Right ventricle myocardium inferior (tissue), 1 donor: Measurements from ENCODE around the gene TMEM190. TPM values are rescaled to one million over a fixed set of nuclear protein-coding genes. Genes with fewer than 3 reads are reported as not detected.

Experiments
- ATAC-seq: fragments of 200-7000 bp; cut with Tn5 transposase; one replicate; pipeline ENCODE4 v1.9.1; 2020; ENCODE audit warnings: mild to moderate bottlenecking, moderate library complexity
- DNase-seq: peaks from one replicate; pipeline ENCODE4 v3.0.0; 2021; ENCODE audit errors: missing footprints
- intact Hi-C: fragments of 100-400 bp; cut with DNase I; formaldehyde crosslinking; loops from one replicate; pipeline ENCODE4 v1.11.0; 2022
- total RNA-seq: library from RNA; stranded (reverse); fragmentation: NEBNext Ultra II Directional; extraction: Animal tissue kit (Norgen Biotek cat#: 25700); gene quantifications from one replicate; pipeline ENCODE4 v1.2.1, GENCODE V29; 2021
- donor health status: DM: no; HTN: yes; CAD: no; lungs with severe emphysema.

The TMEM190 gene
- total RNA-seq, 1 donor from 2014 or later = not detected

- ATAC-seq = no peak
- intact Hi-C loops = no loop called here
- no peak for DNase-seq
Measured at GRCh38 chr19:55368106-55368505, 8.5 kb upstream of the TMEM190 start.

- ATAC-seq (no peak), DNase-seq (no peak)
- intact Hi-C loops = no loop called here
Measured at GRCh38 chr19:55368701-55369563, 7.7 kb upstream of the TMEM190 start.

DNA sequence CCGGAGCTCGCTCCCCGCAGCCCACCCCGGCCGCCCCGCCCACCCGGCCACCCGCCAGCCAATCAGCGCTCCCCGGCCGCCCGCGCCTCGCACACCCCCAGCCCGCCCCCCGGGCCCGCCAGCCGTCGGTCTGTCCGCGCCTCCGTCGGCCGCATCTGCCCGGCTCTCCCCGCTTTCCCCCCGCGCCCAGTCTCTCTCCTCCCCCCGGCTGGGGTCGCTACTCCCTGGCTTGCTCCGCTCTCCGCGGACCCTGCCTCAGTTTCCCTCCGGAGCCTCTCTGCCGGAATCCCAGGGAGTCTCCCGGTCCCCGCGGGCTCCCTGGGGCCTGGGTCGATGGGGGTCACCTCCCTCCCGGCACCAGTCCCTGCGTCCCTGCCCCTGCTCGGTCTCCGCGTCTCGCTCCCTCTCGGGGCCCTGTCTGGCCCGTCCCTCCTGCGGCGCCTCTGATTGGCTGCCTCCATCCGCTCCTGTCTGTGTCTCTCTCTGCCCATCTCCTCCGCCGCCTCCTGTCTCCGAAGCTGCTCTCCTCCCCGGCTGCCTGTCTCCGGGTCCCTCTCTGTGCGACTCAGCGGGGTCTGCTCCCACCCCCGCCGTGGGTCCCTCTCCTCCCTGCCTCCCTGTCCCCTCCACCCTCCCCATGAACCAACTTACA lies 6.8 kb upstream of the TMEM190 start:
- ATAC-seq = no peak
- intact Hi-C loops = no loop called here
- no peak for DNase-seq

GRCh38 chr19:55370305-55370988 lies 6.2 kb upstream of the TMEM190 start, which contains the start of gene IL11:
TSS of gene IL11 (minus strand) at chr19:55370463. CDS start at chr19:55370310, 153 bp downstream.
- intact Hi-C loops = no loop called here
- ATAC-seq (no peak), DNase-seq (no peak)

- DNase-seq = no peak
Measured at GRCh38 chr19:55372316-55373081, 4.1 kb upstream of the TMEM190 start.

DNA sequence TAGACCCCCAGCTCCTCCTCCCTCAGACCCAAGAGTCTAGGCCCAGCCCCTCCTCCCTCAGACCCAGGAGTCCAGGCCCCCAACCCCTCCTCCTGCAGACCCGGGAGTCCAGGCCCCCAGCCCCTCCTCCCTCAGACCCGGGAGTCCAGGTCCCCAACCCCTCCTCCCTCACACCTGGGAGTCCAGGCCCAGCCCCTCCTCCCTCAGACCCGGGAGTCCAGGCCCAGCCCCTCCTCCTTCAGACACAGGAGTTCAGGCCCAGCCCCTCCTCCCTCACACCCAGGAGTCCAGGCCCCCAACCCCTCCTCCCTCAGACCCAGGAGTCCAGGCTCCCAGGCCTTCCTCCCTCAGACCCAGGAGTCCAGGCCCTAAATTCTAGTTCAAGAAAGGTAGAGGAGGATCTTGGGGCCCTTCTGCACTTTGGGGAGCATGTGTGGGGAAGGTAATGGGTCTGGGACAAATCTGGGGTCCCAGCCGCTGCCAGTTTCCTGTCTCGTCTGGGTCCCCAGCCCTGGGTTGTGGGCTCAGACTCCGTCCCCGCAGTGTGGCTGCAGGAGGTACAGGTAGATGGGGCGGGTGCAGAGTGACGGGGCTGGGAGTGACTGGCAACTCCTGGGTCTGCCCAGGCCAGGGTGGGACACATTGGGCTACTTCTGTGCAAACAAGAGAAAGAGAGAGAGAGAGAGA lies 3.2 kb upstream of the TMEM190 start:
- no peak for ATAC-seq
- intact Hi-C loops = no loop called here
- DNase-seq = no peak

More at GRCh38 chr19:55372316-55373081, 4.1 kb upstream of the TMEM190 start:
- intact Hi-C loops = no loop called here
- no peak for ATAC-seq

DNA sequence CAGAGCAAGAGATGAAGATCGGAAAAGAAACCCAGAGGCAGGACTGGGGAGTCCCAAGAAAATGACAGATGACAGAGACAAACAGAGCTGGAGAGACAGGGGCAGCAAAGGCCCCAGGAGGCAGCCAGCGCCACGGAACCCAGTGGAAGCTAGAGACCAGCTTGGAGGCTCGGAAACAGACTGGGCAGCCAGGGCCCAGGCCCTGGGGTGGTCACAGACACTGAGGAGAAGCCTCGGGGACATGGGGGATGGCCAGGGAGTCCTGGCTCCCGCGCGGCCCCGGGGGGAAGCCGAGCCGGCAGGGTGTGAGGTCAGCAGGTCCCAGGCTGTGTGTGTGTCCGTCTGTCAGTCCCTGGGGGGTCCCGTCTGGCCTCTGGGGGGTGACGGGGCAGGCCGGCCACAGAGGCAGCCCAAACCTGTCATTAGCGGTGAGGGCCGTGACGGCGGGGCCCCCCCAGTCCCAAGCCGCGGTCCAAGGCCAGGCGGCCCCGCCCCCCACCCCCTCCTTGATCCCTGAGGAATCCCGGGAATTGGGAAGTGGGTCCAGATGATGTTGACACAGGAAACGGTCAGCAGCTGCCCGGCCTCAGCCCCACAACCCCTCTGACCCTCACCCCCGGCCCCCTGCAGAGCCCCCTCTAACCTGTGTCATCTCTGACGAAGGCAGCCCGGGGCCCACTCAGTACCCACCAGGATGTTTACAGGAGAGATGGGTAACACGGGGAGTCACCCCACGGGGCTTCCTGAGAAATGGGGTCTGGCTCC lies 2.5 kb upstream of the TMEM190 start:
- intact Hi-C loops = no loop called here
- no peak for ATAC-seq
- no peak for DNase-seq

DNA sequence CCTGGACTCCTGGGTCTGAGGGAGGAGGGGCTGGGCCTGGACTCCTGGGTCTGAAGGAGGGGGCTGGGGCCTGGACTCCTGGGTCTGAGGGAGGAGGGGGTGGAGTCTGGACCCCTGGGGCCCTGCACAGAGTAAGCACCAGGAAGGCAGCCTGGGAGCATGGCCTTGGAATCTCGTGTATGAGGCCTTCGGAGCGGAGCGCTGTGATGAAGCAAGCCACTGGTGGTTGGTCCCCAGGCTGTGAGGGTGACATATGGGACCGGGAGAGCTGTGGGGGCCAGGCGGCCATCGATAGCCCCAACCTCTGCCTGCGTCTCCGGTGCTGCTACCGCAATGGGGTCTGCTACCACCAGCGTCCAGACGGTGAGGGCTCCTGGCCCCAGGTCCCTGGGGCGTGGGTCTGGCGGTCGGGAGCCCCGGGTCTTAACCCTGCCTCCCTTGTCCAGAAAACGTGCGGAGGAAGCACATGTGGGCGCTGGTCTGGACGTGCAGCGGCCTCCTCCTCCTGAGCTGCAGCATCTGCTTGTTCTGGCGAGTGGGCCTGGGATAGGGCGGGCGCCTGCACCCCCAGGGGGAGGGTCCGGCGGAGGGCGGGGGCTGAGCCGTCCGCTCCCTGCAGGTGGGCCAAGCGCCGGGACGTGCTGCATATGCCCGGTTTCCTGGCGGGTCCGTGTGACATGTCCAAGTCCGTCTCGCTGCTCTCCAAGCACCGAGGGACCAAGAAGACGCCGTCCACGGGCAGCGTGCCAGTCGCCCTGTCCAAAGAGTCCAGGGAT lies 918 bp downstream of the TMEM190 start:
- DNase-seq (peak; percentile 78), ATAC-seq (no peak)
- intact Hi-C loops = no loop called here

DNA sequence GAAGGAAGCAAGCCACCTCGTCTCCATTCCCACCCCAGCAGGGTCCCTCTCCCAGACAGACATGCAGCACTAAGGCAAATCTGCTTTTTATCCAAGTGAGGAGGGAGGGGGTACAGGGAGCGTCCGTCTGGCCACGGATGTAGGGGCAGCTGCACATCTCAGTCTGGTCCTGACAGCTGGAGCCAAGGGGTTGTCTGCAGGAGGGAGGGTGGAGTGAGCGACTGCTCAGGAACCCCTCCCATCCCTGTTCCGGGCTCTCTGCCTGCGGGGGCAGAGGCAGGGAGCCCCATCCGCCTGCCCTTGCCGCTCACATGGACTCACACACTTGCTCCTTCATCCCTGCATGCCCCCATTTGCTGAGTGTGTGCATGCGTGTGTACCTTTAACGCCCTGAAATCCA lies 2.5 kb downstream of the TMEM190 start:
- no peak for ATAC-seq
- intact Hi-C loops = no loop called here
- no peak for DNase-seq

GRCh38 chr19:55382013-55382412 lies 5.4 kb downstream of the TMEM190 start:
- ATAC-seq (no peak), DNase-seq (no peak)
- intact Hi-C loops = loop anchor here (10.0 kb wide), 1 partner anchor 223 kb away; the partner anchor contains the start of genes ZNF524 and ZNF865

- intact Hi-C loops = loop anchor here (10.0 kb wide), 1 partner anchor 222 kb away; the partner anchor contains the start of genes ZNF524 and ZNF865
- ATAC-seq (no peak), DNase-seq (no peak)
Measured at GRCh38 chr19:55382522-55383054, 6.0 kb downstream of the TMEM190 start.

- intact Hi-C loops = loop anchor here (2.0 to 10.0 kb wide), 2 partner anchors 83 to 221 kb away; partner anchors contain the start of genes ZNF524 and ZNF865
- ATAC-seq (no peak), DNase-seq (peak; percentile 79)
Measured at GRCh38 chr19:55383279-55384130, 6.9 kb downstream of the TMEM190 start.

DNA sequence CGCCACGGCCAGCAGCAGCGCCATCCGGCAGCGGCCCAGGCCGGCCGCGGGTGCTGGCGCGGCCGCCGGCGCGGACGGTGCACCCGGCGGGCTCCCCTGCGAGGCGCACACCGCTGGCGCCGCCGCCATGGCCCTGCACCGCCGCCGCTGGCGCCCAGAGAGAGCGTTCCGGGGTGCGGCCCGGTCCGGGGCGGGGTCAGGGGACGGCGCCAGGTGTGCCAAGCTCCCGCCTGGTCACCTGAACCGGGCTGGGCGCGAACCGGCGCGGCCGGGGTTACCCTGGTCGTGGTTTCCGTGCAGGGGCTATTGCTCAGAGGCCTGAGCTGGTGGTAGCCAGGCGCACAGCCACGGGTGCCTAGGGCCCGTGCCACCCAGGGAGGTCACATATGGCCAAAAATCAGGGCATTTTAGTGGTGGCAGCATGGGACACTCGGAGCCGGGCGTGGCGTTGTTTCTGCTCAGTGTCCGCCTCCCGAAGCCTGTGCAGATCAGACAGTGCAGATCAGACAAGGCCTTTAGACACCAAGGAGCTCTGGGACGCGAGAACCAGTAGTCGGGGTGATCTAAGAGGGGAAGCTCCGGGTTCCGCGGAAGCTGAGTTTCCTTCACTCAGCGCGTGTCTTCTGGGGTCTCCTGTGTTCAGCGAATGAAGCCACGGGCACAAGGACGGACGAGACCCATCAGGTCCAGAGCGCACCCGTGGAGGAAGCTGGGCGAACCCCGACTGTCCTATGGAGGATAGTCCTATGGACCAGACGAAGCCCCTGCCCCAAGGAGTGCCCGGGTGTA lies 7.7 kb downstream of the TMEM190 start, which contains the start of gene TMEM238:
Gene TMEM238, minus strand, starts transcription at position 162 of the 789 bp plus-strand sequence. Its CDS starts 33 bp downstream, at position 129.
- no peak for DNase-seq
- intact Hi-C loops = loop anchor here (2.0 to 10.0 kb wide), 2 partner anchors 84 to 220 kb away; partner anchors contain the start of genes ZNF524 and ZNF865
- no peak for ATAC-seq
